Cardiac fibroblast (primary cell): ENCODE measurements around the gene AADACL4.

Experiments used
- DNase-seq, 2 donors: peaks; one replicate each; pipeline versions ENCODE4 v3.0.0 to v3.0.0-alpha.2; 2010; ENCODE audit warnings: low read depth in 2 of 2
- H3K4me3 ChIP-seq, 2 donors: replicated peaks in 1 of 2; 1 replicate in 1 of 2; 2 replicates in 1 of 2; pipeline ENCODE4 v1.5.1; 2011; ENCODE audit warnings: low read depth in 2 of 2, low read length in 2 of 2, mild to moderate bottlenecking in 2 of 2, moderate library complexity in 1 of 2
- TF ChIP-seq, protein P1 (sequence below): IDR thresholded peaks from one replicate; pipeline ENCODE4 v1.5.1; 2011; ENCODE audit warnings: low read depth, mild to moderate bottlenecking, low read length, inconsistent platforms

Gene AADACL4

DNA sequence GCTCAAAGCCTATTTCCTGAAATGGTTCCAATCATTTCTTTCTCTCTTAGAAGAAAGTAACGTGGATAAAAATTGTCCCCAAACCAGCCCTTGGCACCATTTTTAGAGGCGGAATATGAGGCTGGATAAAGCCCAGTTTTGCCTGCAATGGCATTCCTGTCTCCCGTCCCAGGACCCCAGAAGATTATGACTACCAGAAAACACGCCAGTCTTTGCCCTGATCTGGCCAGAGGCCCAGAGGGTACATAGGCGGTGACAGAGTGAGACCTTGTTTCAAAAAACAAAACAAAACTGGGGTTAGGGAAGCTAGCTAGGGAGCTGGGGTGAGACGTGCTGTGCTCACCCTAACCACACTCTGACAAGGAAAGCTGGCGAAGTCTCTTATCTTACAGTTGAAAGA, at the start of gene AADACL4:
Gene AADACL4, plus strand, starts transcription at position 301 of the 400 bp plus-strand sequence. CDS start 462 bp downstream, outside the sequence.
- TF ChIP-seq, protein P1, sequence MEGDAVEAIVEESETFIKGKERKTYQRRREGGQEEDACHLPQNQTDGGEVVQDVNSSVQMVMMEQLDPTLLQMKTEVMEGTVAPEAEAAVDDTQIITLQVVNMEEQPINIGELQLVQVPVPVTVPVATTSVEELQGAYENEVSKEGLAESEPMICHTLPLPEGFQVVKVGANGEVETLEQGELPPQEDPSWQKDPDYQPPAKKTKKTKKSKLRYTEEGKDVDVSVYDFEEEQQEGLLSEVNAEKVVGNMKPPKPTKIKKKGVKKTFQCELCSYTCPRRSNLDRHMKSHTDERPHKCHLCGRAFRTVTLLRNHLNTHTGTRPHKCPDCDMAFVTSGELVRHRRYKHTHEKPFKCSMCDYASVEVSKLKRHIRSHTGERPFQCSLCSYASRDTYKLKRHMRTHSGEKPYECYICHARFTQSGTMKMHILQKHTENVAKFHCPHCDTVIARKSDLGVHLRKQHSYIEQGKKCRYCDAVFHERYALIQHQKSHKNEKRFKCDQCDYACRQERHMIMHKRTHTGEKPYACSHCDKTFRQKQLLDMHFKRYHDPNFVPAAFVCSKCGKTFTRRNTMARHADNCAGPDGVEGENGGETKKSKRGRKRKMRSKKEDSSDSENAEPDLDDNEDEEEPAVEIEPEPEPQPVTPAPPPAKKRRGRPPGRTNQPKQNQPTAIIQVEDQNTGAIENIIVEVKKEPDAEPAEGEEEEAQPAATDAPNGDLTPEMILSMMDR, result no peak
- H3K4me3 ChIP-seq, result no peak within 1 kb of the TSS
- DNase-seq, result no peak

DNA sequence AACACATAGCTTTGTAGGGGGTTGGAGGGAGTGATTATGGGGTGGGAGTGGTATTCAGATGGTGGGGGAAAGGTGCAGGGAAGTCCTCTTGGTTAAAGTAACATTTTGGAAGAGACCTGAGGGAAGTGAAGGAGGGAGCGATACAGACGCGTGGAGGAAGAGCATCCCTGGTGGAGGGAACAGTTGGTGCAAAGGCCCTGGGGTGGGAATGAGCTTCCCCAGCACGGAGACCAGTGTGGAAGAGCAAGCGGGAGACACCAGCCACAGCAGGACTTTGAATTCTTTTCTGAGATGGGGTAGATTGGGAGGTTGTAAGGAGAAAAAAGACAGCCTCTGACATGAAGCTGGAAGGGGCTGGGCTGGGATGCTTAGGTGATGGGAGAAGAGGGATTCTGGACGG, 49.4 kb upstream of the AADACL4 start:
- TF ChIP-seq, protein P1, result no peak
- DNase-seq, result no peak

DNA sequence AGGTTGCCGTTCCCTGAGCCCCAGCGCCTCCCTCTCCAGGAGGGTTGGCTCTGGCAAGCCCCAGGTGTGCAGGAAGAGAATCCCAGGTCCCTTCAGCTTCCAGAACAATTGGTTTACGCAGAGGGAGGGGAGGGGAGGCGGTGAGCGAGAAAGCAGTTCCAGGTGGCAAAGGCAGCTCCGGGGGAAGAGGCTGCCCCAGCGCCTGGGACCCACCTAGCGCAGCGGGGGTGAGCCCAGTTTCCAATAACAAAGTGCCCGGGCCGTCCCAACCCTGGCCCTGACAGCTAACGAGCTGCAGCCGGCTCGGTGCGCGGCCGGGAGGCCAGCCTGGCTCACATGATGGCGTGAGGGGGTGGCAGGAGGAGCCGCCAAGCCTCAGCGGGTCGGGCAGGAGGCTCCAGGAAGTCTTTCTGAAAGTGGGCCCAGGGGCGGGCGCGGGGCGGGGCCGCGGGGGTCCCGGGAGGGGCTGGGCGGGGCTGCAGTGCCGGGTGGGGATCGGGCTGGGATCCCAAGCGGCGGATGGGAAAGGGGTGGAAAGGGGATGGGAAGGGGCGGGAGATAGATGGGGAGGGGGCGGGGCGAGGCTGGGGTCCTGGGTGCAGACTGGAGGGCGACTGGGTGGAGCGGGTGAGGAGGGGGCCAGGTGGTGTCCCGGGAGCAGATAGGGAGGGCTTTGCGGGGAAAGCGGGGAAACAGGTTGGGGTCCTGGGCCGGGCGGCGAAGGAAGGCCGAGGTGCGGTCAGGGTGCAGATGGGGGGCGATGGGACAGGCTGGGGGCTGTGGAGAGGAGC, 48.7 kb upstream of the AADACL4 start:
- H3K4me3 ChIP-seq, result peak overlapping the region; percentile 33 to 39
- DNase-seq, result peak in 1 of 2 donors; percentile 88
- TF ChIP-seq, protein P1, result no peak

More for the DNA sequence above, 49.4 kb upstream of the AADACL4 start:
- no peak overlapping the region for H3K4me3 ChIP-seq

DNA sequence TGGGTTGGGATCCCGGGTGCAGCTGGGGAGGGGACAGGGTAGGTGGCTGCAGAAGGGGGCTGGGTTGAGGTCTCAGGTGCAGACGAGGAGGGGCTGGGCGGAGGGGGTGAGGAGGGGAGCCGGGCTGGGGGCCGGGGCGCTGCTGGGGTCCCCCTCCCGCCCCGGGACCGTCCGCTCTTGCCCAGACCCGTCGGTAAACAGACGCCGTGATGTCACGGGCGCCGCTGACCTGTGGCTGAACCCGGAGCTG, 48.2 kb upstream of the AADACL4 start:
- TF ChIP-seq, protein P1, result no peak
- H3K4me3 ChIP-seq, result peak overlapping the region; percentile 39 to 43

DNA sequence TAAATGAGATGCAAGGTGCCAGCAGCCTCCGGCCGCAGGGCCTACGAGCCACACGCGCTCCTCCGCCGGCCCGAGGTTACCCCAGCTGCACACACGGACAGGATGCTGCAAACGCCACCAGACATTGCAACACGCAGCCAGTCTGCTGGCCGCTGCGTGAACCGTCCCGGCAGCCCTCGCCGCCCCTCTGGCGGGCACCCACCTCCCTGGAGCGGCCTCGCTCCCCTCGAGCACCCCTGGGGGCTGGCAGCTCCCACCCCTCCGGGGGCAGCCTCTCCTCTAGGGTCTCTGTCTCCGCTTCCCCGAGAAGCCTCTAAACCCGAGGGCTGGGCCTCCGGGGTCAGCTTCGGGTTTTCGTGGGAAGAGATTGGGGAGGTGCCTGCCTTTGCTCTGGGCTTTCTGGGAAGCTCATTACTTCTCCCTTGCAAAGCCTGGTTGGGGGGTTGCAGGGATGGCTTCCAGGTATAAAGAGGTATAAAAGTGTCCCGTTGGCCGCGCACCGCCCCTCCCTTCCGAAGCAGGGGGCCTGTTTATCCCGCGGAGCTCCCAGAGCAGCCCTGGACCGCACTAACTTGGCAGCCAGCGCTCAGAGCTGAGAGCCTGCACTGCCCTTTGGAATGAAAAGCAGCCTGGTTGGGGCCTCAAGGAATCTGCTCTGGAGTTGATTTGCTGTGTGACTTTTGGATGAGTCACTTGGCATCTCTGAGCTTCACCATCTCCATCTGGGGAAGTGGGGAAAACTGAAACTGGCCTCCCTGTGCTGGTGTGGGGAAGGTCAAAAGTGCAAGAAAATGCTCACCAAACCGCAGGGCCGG, 47.7 kb upstream of the AADACL4 start:
- DNase-seq, result peak; percentile 97 to 98
- TF ChIP-seq, protein P1, result no peak
- H3K4me3 ChIP-seq, result peak overlapping the region; percentile 19 to 43

More for the DNA sequence above, 48.2 kb upstream of the AADACL4 start:
- DNase-seq, result no peak

DNA sequence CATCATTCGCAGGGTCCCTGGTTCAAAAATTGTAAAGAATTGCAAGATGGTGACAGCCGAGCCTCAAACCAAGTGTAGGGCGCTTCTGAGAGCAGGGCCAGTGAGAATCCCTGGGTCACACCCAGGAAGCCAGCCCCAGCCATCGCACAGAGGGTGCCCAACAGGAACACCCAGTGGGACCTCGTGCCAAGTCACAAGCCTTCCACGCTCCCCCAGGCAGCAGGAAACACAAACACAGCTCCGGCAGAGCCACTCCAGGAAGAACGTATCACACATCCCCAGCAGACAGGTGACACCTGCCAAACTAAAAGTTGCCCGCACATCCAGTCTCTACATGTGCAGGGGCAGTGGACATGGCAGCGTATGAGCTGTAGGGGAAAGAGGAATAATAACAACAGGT, 46.1 kb upstream of the AADACL4 start:
- no peak for DNase-seq
- TF ChIP-seq, protein P1, result no peak
- H3K4me3 ChIP-seq, result no peak overlapping the region
